Measurements from ENCODE around the gene PLPPR4.
"Not testable (repeated sequence)": the region's sequence is repeated elsewhere in the genome, so short reads cannot be mapped to it uniquely, and the experiment has no call there.

PLPPR4 gene, protein sequence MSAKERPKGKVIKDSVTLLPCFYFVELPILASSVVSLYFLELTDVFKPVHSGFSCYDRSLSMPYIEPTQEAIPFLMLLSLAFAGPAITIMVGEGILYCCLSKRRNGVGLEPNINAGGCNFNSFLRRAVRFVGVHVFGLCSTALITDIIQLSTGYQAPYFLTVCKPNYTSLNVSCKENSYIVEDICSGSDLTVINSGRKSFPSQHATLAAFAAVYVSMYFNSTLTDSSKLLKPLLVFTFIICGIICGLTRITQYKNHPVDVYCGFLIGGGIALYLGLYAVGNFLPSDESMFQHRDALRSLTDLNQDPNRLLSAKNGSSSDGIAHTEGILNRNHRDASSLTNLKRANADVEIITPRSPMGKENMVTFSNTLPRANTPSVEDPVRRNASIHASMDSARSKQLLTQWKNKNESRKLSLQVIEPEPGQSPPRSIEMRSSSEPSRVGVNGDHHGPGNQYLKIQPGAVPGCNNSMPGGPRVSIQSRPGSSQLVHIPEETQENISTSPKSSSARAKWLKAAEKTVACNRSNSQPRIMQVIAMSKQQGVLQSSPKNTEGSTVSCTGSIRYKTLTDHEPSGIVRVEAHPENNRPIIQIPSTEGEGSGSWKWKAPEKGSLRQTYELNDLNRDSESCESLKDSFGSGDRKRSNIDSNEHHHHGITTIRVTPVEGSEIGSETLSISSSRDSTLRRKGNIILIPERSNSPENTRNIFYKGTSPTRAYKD

DNA sequence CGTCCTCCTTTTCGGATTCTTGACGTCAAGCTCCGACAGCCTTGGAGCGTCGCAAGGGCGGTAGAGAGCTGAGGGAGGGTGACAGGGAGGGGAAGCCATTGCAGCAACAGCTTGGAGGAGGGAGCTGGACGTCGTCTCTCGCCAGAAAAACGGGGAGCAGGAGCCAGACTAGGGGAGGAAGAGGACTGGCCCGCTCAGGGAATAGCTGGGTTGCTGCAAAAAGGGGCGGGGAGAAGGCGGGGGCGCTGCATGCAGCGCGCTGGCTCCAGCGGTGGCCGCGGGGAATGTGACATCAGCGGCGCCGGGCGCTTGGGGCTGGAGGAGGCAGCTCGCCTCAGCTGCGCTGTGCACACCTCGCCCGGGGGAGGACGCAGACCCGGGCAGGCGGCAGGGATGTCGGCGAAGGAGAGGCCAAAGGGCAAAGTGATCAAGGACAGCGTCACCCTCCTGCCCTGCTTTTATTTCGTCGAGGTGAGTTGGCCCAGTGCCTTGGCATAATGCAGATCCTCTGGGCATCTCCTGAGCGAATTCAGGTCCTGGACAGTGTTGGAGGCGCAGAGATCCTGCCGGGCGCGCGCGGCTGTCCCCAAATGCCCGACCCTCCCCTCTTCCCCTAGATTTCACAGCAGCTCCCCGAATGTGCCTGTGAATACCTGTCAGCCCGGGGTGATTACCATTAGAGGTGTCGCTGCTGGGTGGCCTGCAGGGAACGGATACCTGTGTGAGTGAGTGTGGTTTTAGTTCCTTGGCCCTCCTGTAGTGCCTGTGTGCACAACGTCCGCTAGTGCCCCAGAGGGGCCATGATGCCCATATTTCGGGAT lies at the start of gene PLPPR4:
PLPPR4 (plus strand) TSS at position 292 of the 821 bp plus-strand sequence; CDS start at position 394, 102 bp downstream.
- H3K27ac ChIP-seq = no peak within 1 kb of the TSS
- DNase-seq (ENCODE audit: low read depth, low spot score) = no peak

DNA sequence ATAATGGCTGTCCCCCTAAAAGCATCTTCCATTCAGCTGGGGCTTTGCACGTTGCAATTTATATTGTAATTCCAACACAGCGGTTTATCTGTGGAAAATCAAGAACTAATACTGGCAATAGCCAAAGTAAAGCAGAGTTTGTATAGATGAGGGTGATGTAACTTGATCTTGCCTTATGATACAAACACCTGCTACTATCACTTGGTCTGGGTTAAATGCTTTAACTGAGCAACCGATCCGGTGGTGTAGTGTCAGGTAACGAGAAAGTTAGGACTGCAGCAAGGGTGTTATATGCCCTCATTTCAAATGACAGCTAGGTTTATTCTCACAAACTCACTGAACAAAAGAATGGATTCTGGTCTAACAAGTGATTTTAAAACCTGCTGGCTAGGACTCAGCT lies 47.3 kb upstream of the PLPPR4 start:
- DNase-seq (ENCODE audit: low read depth, low spot score) = no peak
- H3K27ac ChIP-seq = no peak overlapping the region

DNA sequence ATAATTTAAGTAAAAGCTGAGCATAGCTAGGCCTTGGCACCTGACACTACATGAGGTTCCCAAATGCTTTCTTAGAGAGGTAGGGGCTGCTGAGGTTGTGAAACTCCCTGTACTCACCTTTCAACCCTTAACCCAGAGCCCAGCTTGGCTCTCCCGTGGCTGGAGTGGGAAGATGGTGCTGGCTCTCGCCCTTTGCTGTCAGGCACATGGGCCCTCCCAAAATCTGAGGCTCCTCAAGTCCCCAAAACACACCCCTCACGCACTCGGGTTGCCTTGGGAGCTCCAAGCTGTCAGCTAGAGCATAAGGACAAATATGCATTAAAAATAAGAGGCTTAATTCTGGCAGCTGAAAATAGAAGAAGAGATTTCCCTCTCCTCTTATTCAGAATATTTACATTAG lies 46.7 kb upstream of the PLPPR4 start:
- DNase-seq (ENCODE audit: low read depth, low spot score) = no peak
- no peak overlapping the region for H3K27ac ChIP-seq

DNA sequence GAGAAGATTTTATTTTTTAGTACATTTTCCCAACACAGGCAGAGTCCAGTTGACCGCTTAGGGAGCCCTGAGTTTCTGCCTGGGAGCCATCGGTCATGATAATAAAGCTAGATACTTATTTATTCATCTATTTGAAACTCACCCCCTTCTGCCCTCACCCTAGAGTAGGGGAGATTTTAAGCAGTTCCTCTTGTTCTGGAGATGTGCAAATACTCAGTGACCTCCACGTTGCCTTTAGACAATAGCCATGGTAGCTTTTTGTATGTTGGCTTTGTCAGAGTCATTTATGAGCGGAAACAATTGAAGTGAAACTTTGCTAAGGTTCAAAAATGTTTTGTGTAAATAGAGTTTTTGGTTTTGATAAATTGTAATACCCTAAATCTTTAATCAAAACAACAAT lies 45.7 kb upstream of the PLPPR4 start:
- no peak for DNase-seq (ENCODE audit: low read depth, low spot score)
- no peak overlapping the region for H3K27ac ChIP-seq

DNA sequence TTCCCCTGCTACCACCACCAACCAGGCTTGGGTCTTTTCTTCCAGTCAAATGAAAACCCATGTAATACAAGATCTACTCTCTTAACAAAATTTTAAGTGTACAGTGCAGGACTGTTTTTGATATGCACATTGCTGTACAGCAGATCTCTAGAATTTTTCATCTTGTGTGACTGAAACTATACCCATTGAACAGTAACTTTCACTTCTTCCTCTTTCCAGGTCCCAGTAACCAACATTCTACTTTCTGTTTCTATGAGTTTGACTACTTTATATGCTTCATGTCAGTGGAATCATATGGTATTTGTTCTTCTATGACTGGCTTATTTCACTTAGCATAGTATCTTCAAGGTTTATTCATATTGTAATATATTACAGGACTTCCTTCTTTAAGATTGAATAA lies 45.3 kb upstream of the PLPPR4 start:
- no peak overlapping the region for H3K27ac ChIP-seq
- no peak for DNase-seq (ENCODE audit: low read depth, low spot score)

DNA sequence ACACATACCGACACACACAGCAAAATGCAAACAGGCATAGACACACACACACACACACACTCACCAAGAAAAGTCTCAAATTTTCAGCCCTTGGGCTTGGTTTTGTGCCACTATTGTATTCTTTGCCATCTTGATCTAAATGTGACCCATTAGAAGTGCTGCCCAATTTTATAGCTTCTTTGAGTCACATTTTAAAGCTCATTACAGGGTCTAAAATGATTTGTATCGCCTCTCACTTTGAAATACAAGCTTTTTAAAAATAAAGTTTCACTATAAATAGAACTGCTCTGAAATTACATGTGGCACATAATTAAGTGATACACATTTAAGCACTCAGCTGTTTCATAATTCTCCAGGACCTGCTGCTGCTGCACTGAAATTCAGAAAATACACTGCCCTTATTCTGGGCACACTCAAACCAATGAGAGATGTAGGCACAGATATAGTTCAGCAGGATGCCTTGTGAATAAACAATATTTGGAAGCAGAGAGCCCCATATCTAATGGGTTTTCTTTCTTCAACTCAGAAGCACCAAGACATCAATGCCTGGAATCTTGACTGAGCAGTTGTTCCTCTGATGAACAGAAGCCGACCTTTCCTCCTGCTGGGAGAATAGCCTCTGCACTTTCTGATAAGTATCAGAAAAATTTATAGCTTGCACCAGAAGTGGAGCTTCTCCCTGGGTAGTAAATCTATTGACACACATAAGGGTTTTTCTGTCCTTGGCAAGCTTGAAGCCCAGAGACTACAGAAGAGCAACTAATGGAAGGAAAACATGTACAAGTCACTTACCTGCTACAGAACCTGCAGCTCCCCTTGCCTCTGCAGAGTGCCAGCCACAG lies 37.0 kb upstream of the PLPPR4 start:
- no peak overlapping the region for H3K27ac ChIP-seq
- no peak for DNase-seq (ENCODE audit: low read depth, low spot score)

DNA sequence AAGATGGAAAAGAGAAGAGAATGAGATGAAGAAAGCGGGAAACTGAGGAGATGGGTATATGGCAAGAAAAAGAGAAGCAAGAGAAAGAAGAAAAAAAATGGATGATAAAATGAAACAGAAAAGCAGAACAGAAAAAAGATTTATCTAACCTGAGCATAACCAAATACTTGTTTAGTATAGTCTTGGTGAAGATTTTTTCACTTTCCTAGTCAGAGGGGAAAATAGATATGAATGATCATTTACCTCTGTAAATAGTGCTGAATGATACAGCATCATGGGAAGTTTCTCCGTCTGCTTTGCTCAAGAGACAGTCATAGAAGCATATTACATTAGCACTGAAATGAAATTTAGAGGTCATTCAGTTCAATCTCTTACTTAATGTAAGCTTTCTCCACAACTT lies 36.1 kb upstream of the PLPPR4 start:
- H3K27ac ChIP-seq = no peak overlapping the region
- no peak for DNase-seq (ENCODE audit: low read depth, low spot score)

DNA sequence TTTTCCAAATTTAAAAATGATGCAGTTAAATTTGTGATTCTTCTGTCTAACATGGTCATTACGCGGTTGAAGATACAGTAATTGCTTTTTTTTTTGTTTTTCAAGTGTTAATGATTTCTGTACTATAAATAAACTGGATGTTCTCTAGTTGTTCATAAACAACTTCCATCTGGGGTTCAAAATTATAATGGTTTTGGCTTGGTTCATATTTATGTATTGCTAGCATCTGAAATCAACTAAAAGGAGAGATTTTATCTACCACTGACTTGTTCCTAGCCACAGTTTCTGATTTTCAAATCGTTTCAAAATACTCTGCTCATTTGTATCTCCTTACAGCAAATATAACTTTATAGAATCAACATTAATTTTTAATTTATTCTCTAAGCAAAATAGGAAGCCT lies 35.2 kb upstream of the PLPPR4 start:
- DNase-seq (ENCODE audit: low read depth, low spot score) = no peak
- no peak overlapping the region for H3K27ac ChIP-seq

DNA sequence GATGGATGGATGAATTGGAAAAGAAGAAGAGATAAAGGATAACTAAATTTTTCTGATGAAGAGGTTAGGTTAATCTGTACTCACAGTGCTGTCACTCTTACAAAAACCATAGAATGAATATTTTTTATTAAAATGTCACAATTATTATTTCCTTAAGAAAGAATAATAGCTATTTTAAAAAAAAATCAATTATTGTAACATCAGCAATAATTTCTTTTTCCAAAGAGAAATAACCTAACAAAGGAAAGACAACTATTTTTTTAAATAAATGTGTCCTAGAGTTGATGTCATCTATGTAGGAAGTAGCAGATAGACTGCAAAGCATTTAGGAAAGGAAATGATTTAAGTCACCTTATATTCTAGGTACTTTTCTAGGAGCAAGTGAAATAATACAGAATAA lies 33.6 kb upstream of the PLPPR4 start:
- no peak overlapping the region for H3K27ac ChIP-seq
- no peak for DNase-seq (ENCODE audit: low read depth, low spot score)

DNA sequence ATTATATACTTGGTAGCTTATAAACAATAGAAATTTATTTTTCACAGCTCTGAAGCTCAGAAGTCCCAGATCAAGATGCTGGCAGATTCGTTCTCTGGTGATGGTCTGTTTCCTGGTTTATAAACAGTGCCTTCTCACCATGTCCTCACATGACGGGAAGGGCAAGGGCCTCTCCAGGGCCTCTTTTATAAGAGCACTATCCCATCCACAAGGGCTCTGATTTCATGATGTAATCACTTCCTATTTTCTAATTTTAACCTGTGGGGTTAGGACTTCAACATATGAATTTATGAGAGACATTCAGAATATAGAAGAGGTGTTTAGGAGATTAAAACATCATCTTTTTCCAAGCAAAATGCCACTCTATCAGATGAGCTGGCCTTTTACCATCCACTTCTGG lies 32.1 kb upstream of the PLPPR4 start:
- DNase-seq (ENCODE audit: low read depth, low spot score) = no peak
- H3K27ac ChIP-seq = no peak overlapping the region

DNA sequence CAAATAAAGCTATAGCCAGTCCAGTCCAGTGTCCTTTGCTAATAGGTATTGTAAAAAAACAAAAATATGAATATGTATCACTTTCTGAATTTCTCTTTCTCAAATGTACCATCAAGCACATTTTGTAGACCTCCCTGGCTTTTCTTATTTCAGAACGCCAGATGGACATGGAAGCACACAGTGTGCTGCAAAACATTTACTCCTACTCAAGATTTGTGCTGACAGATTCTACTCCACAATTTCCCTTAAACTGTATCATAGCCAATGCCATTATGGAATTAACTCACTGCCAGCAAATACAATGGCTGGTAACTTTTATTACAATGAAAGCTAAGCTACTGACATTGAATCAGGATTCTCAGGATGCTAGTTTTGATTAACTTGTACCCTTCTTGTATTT lies 30.8 kb upstream of the PLPPR4 start:
- DNase-seq (ENCODE audit: low read depth, low spot score) = no peak
- no peak overlapping the region for H3K27ac ChIP-seq

DNA sequence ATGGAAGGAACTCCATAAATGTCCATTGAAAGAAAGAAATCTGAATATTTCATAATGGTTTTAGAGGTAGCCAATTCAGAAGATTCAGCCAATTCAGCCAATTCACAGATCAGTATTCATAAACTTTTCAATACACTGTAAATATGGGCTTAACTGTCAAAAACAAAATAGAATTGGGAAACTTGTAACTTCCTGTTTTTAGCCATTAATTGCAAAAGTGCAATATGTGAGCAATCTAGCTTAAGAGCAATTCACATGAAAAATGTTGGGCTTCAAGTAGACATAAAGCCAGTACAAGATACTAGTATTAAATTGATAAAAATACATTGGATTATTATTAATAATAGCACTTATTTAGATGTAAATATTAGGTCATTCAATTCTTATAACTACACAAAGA lies 27.5 kb upstream of the PLPPR4 start:
- DNase-seq (ENCODE audit: low read depth, low spot score) = no peak
- H3K27ac ChIP-seq = no peak overlapping the region

DNA sequence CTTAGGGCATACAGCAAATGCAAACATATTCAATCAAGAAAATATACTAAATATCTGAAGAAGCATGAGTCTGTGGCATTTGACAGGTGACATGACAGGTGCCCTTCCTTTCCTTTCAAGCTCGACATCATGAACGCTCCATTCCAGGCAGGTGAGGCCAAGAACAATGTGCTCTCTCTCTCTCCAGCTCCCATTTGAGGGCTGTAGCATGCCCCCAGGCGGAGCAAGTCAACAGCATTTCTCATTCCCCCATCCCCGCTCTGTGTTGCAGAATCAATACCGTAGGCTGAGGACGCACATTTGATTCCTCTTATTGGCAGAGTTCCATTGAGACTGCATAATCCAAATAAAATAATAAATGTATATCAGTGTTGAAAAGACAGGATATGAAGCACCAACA lies 24.6 kb upstream of the PLPPR4 start:
- H3K27ac ChIP-seq = no peak overlapping the region
- no peak for DNase-seq (ENCODE audit: low read depth, low spot score)

DNA sequence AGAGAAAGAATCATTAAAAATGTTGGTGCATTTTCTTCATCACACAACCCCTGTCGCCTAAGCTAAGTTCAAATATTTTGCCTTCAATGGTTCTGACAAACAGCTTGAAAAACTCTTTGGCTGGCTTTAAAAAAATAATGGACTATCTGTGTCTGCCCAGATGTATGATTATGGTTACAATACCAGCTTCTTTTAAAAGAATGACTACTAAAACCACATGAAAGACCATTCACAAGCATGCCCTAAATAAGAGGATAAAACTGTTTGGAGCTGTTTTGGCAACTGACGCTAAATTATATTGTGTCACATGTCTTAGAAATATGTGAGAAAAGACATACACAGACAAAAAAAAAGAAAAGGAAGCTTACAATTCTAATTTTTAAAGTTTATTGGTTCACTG lies 23.7 kb upstream of the PLPPR4 start:
- no peak overlapping the region for H3K27ac ChIP-seq
- DNase-seq (ENCODE audit: low read depth, low spot score) = no peak

DNA sequence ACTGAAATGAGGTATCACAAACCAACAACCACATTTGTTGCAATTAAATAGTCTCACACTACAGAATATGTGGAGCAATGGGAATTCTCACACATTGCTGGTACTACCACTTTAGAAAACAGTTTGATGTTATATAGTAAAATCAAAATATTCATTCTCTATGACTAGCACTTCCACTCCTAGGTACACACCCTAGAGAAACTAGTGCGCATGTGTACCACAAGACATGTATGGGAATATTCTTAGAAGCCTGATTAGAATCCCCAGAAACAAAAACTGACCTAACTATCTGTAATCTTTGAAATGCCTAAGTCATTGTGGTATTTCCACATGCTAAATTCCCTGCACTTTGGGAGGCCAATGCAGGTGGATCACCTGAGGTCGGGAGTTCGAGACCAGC lies 18.1 kb upstream of the PLPPR4 start:
- no peak overlapping the region for H3K27ac ChIP-seq
- no peak for DNase-seq (ENCODE audit: low read depth, low spot score)

DNA sequence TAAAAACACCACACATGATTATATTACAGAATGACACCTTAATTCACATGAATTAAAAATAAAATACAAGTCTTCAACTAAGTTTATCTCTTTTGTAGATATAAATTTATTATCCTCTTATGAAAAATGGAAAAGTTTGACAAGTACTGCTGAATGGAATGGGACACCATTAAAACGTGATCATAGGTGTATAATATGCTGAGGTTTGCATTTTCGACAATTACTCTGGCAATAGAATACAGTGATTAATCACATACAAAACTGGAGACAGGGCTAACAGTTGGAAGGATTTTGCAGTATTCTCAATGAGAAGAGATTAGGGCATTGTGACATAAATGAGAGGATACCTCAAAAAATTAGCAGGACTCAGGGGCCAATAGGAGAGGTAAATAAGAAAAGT lies 17.1 kb upstream of the PLPPR4 start:
- DNase-seq (ENCODE audit: low read depth, low spot score) = no peak
- no peak overlapping the region for H3K27ac ChIP-seq

DNA sequence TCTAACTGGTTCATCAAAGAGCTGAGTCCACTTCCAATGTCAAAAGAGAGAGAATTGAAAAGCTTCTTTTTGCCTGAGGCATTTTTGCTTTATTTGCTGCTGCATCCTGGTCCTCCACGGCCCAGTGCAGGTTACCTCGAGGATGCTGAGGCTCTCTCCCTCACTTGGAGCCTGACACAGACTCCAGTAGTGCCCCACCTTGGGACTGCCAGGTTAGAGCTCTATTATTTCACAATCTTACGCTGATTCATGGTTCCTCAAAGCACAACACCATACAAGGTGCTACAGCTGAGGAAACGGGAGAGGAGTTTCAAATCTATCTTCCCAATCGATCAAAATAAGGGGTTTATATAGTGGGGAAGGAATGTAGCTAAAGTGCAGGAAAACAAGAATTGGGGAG lies 13.6 kb upstream of the PLPPR4 start:
- H3K27ac ChIP-seq = no peak overlapping the region
- no peak for DNase-seq (ENCODE audit: low read depth, low spot score)

DNA sequence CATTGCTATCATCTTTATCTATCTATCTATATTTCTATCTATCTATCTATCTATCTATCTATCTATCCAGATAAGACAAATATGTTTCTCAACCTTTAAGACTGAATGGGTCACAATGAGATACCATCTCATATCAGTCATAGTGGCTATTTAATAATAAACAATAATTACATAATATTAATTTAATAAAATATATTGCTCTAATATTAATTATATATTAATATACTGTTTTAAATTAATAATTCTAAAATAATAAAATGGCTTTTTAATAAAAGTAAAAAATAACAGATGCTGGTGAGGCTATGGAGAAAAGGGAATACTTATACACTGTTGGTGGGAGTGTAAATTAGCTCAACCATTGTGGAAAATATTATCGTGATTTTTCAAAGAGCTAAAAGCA lies 13.0 kb upstream of the PLPPR4 start:
- no peak for DNase-seq (ENCODE audit: low read depth, low spot score)
- H3K27ac ChIP-seq = no peak overlapping the region

DNA sequence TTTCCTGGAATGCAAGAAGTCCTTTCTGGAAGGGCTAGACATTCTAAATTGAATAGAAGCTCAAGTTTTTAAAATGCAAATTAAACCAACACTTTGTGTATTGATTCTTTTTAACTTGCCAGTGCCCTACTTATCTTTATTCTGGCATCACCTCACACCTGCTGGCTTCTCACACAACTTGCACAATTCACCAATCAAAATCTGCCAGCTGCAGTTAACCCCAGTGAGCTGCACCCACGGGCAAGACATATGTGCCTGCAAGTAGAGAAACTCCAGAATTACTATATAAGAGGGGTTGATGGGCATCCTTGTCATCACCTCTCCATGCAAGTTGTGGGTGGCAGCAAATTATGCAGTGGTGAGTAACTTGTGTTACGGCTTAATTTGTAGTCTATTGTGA lies 11.7 kb upstream of the PLPPR4 start:
- no peak overlapping the region for H3K27ac ChIP-seq
- DNase-seq (ENCODE audit: low read depth, low spot score) = no peak

DNA sequence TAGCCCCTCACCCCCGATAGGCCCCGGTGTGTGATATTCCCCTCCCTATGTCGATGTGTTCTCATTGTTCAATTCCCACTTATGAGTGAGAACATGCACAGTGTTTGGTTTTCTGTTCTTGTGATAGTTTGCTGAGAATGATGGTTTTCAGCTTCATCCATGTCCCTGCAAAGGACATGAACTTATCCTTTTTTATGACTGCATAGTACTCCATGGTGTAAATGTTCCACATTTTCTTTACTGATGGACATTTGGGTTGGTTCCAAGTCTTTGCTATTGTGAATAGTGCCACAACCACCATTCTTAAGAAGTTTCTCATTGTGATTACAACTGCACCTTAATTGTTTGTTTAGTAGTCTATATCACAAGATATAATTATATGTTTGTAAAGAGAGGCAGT lies 3.9 kb upstream of the PLPPR4 start:
- not testable (repeated sequence) for DNase-seq (ENCODE audit: low read depth, low spot score); H3K27ac ChIP-seq
